Measurements from ENCODE around the gene NLRP2B. TPM values are rescaled to one million over a fixed set of nuclear protein-coding genes. Genes with fewer than 3 reads are reported as not detected.

Gene NLRP2B
- total and polyA plus RNA-seq, 2 of the 8 experiments (the other 6 are each of a cell fraction or from before 2014, with no cell fraction given): not detected

GRCh38 chrX:57675320-57675719 lies 4.7 kb downstream of the NLRP2B start:
- Histone ChIP-seq H2BK5ac (ENCODE audit: low read depth, low read length) (no peak overlapping the region), H4K20me1 (replicated peaks in 1 of 2; ENCODE audit: control insufficient read depth in 1 of 2, insufficient read depth in 2 of 2, low read length in 2 of 2) (no peaks in the 10 kb centered on the region), H3K27me3 (replicated peaks in 1 of 4; ENCODE audit: control insufficient read depth in 3 of 4, extremely low read depth in 1 of 4, insufficient read depth in 3 of 4, low read length in 3 of 4) (no peaks in the 10 kb centered on the region), H3K4me3 (ENCODE audit: extremely low read depth in 1 of 4, insufficient read depth in 2 of 4, low read depth in 3 of 4, low read length in 4 of 4) (no peak overlapping the region), H3K23me2 (ENCODE audit: low read depth, low read length) (no peaks in the 10 kb centered on the region), H3K23ac (ENCODE audit: insufficient read length) (no peak overlapping the region), H2AK5ac (ENCODE audit: low read depth, low read length) (no peak overlapping the region), H4K91ac (replicated peaks; ENCODE audit: insufficient read length, low read length) (no peak overlapping the region), H4K5ac (ENCODE audit: insufficient read length, low read depth, low read length) (no peak overlapping the region), H3K79me2 (ENCODE audit: control insufficient read depth in 1 of 2, insufficient read depth in 2 of 2, low read length in 2 of 2) (no peaks in the 10 kb centered on the region), H2BK120ac (replicated peaks; ENCODE audit: low read depth, low read length) (no peak overlapping the region), H3K4ac (replicated peaks; ENCODE audit: insufficient read length, low read depth, low read length) (no peak overlapping the region), H3K56ac (replicated peaks; ENCODE audit: insufficient read length, low read depth, low read length) (no peak overlapping the region), H3K4me2 (ENCODE audit: insufficient read depth in 1 of 2, low read depth in 2 of 2, low read length in 2 of 2) (no peak overlapping the region), H2BK15ac (ENCODE audit: low read length) (no peak overlapping the region), H3K14ac (ENCODE audit: insufficient read length) (no peak overlapping the region), H3K4me1 (replicated peaks in 1 of 4; ENCODE audit: control insufficient read depth in 3 of 4, insufficient read depth in 4 of 4, low read length in 3 of 4) (no peaks in the 10 kb centered on the region), H3K36me3 (ENCODE audit: control insufficient read depth in 2 of 4, insufficient read depth in 4 of 4, low read length in 3 of 4) (no peaks in the 10 kb centered on the region), H2BK20ac (ENCODE audit: low read length) (no peak overlapping the region), H4K8ac (ENCODE audit: extremely low read depth, insufficient read depth, low read length) (no peak overlapping the region), H2BK12ac (ENCODE audit: low read depth, low read length) (no peak overlapping the region), H3K9me3 (ENCODE audit: insufficient read depth in 2 of 2, low read depth in 1 of 2, low read length in 1 of 2) (peaks cover 0 to 5% of the 10 kb centered on the region in 2 experiments; a peak in 1 of 4 replicates), H3K27ac (ENCODE audit: low read depth, low read length) (no peak overlapping the region), H3K18ac (ENCODE audit: extremely low read depth, low read length) (no peak overlapping the region), H3K79me1 (ENCODE audit: low read depth, low read length) (no peaks in the 10 kb centered on the region), H2AFZ (ENCODE audit: low read length) (no peak overlapping the region), H3K9ac (replicated peaks in 1 of 4; ENCODE audit: extremely low read depth in 1 of 4, low read depth in 3 of 4, low read length in 3 of 4) (no peak overlapping the region)
- FAIRE-seq: no peak
- ChIA-PET POLR2A (ENCODE audit: partially characterized antibody) (interaction anchor here (0.6 kb wide), 1 partner anchor 26 kb away, joined by 3 read pairs; no protein-coding TSS in a partner anchor), CTCF (ENCODE audit: partially characterized antibody) (no interaction called here)
- WGBS, 2 experiments (ENCODE audit: extremely low coverage in 1 of 2, insufficient coverage in 1 of 2, insufficient read length in 1 of 2, insufficient replicate concordance in 2 of 2, low coverage in 1 of 2, low lambda C conversion rate in 2 of 2, missing lambda C conversion rate in 1 of 2): 83% methylated on average over 2 of the region's 2 CpGs; no CpG with 5 or more reads in 1 of the 2 experiments
- no peak for DNase-seq (ENCODE audit: low read depth in 1 of 2, low spot score in 2 of 2)
- TF ChIP-seq CHD2 (IDR thresholded peaks at IDR 0.05; ENCODE audit: low read length): no peak
- no peak for TF ChIP-seq KDM5A (IDR thresholded peaks at IDR 0.05; ENCODE audit: low read length)
- TF ChIP-seq CBX8 (IDR thresholded peaks at IDR 0.05; ENCODE audit: borderline replicate concordance, low read depth, low read length): no peak
- no peak for TF ChIP-seq JUND (IDR thresholded peaks at IDR 0.05; ENCODE audit: low read length)
- TF ChIP-seq ZNF274 (IDR thresholded peaks at IDR 0.05; ENCODE audit: borderline replicate concordance, extremely low read depth, low read length): no peak
- TF ChIP-seq EZH2 (IDR thresholded peaks at IDR 0.05; ENCODE audit: low read depth, low read length, severe bottlenecking): no peak
- TF ChIP-seq KDM4A (IDR thresholded peaks at IDR 0.05; ENCODE audit: low read depth, low read length, severe bottlenecking): no peak
- no peak for TF ChIP-seq CTBP2 (IDR thresholded peaks at IDR 0.05; ENCODE audit: borderline replicate concordance, insufficient read depth, insufficient read length, low read length)
- TF ChIP-seq RNF2 (IDR thresholded peaks at IDR 0.05; ENCODE audit: borderline replicate concordance, low read depth, low read length, missing control alignments, poor library complexity, severe bottlenecking): no peak
- no peak for TF ChIP-seq SP4 (IDR thresholded peaks at IDR 0.05; ENCODE audit: low read length)
- TF ChIP-seq HDAC6 (IDR thresholded peaks at IDR 0.05; ENCODE audit: low read depth, low read length): no peak
- TF ChIP-seq ATF2 (IDR thresholded peaks at IDR 0.05; ENCODE audit: low read length): no peak

Data from H1 (cell line).